ENCODE data around the gene FAM114A2.
"Not testable (repeated sequence)": the region's sequence is repeated elsewhere in the genome, so short reads cannot be mapped to it uniquely, and the experiment has no call there.

The FAM114A2 gene

DNA sequence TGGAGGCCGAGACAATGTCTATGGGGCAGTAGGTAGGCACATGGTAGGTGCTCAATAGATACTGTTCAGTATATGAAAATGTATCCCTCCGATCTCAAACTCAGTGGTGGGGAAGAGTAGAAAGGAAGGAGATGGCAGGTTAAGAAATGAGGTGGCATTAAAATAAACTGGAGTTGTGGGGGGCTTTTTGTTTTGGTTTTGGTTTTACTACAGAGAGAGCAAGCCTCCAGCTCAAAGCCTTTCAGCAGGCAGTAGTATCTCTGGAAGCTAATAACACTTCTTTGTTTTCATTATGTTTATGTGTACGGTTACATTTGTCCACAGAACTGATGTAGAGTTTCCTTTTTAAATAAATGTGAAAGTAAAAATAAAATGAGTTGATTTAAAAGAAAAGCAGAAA is 8.6 kb upstream of the FAM114A2 start:
- no peak for DNase-seq

DNA sequence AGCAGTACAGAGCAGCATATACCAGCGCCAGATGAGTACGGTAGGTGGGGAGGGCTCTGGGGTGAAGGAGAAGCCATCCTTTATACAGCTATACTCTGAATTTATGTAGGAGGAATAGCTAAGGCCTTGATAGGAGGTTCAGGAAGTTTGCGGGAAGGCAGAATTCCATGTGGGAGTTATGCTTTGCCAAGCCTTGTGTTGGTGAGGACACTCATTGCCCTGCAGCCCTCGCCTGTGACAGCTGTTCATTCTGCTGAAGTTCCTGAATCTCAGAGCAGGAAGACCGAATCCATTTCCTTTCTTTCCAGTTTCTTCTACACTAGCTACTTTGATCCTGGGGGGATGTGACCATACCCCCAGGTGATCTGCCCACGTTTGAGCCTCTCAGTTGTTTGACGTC is 7.8 kb upstream of the FAM114A2 start:
- no peak for DNase-seq

DNA sequence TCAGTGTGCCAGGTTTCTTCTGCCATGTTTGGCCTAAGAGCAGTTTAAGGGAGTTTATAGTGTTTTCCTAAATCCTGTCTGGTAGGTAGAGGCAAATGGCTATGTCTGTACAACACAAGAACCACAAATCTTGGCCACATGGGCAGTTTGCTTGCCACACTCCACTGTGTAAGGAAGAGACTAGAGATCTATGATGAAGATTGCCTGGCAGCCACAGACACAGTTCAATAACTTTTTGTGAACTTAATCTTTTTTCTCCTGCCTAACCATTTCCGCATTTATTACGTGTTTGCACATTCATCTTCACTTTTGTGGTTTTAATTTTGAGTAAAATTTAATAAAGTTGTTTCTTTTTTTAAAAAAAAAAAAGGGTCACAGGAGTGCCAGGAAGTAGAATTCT is 5.9 kb upstream of the FAM114A2 start:
- DNase-seq, result no peak

DNA sequence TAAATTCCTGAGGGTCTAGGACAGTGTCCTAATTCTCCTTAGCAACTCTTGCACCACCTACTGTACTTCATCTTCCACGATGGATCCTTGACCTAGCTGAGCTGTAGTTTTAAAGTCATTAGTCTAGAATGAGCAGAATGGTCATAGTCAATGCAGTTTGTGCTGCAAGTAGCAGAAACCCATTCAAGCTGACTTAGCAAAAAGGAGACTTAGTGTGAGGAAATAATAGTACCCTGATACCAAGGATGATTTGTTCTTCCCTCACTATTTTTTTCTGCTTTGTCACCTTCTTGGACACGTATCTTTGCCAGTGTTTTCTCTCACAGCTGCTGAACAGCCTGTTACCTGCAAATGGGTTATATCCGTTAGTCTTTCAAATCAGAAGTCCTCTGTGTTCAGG is 5.4 kb upstream of the FAM114A2 start:
- no peak for DNase-seq

DNA sequence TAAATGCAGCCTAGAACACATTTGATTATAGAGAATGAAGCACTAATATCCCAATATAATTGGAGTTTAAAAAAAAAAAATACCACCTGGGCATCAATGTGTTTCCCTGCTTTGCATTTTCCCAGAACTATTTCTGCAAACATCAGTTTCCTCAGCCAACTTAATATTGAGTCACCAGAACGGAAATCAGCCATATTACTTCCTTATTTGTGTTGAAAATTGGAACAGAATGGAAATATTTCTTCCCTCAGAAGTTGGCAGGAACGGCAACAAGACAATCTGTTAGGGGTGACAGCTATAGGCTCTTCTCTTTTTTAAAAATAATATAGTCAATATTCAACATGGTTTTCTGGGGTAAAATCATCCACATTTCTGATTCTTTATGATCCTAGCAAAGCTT is 4.1 kb upstream of the FAM114A2 start:
- DNase-seq, result peak; percentile 40 to 74

DNA sequence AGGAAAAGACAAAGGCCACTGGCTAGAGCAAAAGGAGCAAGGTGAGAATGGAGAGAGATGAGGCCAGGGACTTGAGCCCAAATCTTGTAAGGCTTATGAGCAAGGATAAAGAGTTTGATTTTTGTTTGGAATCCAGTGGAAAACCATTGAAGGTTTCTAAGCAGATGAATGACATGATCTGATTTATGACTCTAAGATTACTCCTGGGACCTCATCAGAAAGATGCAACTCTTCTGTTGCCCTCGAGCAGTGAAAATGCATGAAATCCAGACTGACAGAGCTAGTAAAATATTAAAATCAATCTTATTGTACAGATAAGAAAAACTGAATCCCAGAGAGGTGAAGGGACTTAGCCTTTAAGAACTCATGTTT is 734 bp upstream of the FAM114A2 start:
- no peak for DNase-seq

DNA sequence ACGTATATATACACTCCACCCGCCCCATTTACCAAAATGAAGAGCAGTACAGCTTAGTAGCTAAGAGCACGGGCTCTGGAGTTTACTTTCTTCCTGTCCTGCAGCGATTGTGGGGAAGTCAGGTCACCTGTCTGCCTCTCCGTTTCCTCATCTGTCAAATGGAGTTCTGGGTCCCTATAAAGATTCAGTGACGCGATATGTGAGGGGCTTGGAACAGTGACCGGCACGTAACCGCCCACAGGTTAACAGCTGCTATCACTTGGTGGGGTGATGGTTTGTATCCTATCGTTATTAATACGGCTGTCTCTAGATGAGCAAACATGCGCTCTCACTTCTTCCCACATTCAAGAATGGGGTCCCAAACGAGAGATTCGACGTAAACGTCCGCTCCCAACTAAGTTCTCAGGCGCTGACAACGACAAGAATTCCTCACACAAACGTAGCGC is 426 bp downstream of the FAM114A2 start:
- DNase-seq, result peak; percentile 30 to 50

DNA sequence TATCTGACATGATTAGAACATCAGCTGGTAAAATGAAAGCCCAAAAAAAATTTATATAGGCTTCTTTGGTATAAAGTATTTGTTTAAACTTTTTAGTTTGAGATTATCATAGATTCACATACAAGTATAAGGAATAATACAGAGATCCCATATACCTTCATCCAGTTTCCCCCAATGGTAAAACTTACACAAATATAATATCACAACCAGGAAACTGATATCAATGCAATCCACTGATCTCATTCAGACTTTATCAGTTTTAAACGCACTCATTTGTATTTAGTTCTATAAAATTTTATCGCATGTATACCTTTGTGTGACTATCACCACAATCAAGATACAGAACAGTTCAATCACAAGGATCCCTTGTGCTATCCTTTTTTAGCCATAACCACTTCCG is 3.8 kb downstream of the FAM114A2 start:
- no peak for DNase-seq

DNA sequence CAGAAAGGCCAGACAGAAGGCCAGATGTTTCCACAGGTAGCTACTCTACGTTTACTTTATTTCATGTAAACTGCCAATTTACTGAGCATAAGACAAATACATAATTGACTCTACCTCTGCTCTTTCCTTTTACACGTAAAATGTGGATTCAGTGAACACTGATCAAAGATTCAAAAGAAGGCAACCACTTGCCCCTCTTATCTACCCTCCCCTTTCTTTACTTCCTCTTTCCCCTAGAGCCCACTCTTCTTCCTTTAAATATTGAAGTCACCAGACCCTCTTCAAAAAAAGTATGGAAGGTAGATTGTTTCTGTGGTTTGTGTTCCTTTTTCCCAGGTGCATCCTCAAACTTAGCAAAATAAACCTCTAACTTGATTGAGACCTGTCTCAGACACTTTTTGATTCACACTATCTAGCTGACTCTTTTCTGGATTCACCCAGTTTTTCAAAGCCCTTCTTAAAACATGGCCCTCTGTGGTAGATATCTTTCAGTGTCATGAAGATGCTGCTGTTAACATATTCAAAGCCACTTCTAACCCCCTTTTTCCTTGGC is 6.7 kb downstream of the FAM114A2 start:
- no peak for DNase-seq

DNA sequence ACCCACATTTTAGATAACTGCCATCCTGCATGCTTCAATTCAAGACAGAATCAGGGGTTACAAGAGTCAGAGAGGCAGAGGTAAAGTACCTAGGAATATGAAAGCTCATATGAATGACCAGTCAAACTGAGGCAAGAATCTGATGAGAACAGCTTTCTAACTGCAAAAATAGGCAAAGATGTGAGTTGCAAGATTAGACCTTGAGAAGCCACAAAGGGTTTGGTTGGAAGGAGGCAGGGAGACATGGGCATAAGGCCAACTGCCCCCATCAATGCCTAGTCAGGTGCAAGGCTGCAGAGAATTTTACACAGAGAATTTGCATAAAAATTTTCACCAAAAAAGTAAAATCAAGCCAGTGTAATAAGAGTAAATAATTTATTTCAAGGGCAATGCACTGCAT is 12.8 kb downstream of the FAM114A2 start:
- DNase-seq, result no peak

DNA sequence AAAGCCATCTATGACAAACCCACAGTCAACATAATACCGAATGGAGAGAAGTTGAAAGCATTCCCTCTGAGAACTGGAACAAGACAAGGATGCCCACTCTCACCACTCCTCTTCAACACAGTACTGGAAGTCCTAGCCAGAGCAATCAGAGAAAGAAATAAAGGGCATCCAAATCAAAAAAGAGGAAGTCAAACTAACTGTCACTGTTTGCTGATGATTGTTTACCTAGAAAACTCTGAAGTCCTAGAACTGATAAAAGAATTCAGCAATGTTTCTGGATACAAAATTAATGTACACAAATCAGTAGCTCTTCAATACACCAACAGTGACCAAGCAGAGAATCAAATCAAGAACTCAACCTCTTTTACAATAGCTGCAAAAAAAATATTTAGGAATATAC is 19.8 kb downstream of the FAM114A2 start:
- not testable (repeated sequence) for DNase-seq

DNA sequence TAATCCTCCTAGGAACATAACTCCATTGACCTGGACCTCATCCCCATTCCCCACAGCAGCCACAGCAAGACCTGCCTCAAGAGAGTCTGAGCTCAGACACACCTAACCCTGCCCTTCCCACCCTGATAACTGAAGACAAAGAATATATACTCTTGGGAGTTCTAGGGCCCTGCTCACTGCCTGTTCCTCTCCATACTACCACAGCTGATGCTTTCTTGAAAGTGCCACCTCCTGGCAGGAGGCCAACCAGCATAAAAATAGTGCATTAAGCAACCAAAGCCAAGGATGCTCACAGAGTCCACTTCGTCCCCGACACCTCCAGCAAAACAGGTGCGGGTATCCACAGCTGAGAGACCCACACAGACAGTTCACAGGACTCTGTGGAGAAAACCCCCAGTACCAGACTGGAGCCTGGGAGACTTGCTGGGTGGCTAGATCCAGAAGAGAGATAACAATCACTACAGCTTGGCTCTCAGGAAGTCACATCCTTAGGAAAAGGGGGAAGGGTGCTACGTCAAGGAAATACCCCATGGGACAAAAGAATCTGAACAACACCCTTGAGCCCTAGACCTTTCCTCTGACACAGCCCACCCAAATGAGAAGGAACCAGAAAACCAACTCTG is 23.5 kb downstream of the FAM114A2 start:
- no peak for DNase-seq

DNA sequence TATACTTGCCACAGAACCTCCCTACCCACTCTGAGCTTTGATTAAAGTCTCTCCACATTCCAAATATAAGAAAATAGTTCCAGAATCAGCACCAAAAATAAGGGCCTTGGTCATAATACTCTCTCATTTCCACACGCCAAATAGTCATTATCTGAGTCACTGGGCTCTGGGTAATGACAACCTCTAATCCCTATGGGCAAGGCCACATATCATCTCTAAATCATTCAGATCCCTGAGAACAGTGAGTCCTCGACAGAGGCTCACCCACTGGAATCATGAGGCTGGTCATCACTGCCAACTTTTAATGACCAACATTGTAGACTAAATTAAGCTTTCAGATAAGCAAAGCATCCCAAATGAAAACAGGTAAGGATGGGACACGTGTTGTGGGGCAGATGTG is 28.1 kb downstream of the FAM114A2 start:
- DNase-seq, result no peak

DNA sequence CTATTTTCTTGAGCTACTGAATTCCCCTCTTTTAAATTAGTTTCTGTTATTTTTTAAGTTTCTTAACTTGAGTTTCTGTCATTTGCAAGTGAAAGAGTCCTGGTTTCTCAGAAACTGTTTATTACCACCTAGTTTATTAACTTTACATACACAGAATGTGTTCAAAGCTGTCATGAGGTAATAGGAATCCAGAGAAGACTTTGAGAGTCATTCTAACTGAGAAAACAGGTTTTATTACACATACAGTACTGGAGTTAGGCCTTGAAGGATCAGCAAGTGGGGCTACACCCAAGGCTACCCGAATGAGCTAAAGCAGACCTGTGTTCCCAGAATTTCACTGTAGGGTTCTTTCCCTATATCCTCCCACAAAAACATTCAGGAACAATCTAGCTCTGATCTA is 33.1 kb downstream of the FAM114A2 start:
- no peak for DNase-seq

DNA sequence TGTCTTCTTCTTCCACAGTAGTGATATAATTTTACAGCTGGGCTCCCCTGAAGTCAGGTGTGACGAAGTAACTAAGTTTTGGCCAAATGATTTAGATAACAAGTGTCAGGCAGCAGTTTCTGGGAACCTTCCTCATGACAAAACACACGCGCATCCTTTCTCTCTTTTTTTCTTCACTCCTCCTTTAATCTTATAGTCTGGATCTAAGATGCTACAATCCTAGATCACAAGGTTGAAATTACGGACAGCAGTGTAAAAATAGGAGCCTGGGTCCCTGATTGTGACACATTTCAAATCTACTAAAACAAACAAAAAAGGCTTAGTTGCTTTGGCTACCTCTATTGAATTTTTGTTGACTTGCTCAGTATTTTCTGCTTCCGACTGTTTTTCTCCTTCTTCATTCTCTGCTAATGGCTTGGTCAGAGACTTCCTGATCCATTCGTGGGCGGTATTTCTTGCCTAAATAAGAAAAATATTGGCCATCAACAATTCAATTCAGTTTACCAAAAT is 36.1 kb downstream of the FAM114A2 start:
- no peak for DNase-seq

DNA sequence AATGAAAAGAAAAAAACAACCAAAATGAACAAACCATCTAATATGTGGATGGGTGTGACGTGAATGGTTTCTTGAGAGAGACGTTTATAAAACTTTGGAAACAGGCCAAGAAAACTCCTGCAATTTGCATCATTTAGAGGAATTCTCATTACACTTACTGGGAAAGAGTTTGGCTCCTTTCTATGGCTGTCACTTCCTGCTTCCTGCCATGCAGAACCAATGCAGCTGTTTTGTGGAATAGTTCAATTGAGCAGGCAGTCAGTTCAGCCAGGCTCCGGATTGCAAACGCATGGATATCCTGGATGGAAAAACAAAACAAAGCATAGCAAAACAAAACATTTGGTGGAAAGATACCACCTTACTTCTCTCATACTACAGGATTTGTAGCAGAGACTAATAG is 36.6 kb downstream of the FAM114A2 start:
- no peak for DNase-seq

DNA sequence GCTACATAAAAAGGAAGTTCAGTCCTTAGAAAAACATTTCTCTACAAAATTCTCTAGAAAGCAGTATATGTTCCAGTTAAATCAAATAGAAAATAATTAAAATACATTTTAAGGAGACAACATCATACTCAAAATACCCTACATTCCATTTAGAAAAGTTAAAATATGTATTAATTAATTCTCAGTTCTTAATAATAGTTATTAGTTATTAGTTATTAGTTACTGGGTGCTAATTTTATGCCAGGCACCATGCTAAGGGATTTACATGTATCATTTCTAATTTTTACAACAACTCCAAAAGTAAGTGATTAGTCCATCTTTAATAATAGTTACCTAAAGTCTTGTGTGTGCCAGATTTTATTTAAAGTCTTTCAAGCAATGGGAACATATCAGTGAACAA is 38.0 kb downstream of the FAM114A2 start:
- DNase-seq, result no peak

DNA sequence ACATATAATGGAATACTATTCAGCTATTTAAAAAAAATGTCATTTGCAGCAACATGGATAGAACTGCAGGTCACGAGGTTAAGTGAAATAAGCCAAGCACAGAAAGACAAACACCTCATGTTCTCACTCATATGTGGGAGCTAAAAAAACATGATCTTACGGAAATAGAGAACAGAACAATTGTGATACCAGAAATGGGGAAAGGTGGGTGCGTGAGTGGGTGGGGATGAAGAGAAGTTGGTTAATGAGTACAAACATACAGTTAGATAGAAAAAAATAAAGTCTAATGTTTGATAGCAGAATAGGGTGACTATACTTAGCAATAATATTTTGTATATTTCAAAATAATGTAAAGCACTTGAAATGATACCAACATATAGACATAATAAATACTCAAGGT is 38.7 kb downstream of the FAM114A2 start:
- no peak for DNase-seq

DNA sequence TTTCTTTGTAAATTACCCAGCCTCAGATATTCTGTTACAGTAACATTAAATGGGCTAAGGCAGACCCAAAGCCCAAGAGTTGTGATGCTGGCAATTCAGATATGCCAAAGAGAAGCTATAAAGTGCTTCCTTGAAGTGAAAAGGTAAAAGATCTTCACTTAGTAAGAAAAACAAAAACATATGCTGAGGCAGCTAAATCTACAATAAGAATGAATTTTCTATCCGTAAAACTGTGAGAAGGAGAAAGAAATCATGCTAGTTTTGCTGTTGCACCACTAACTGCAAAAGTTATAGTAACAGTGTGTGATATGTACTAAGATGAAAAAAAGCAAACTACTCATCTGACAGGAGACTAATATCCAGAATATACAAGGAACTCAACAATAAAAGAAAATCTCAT is 39.9 kb downstream of the FAM114A2 start:
- DNase-seq, result no peak

DNA sequence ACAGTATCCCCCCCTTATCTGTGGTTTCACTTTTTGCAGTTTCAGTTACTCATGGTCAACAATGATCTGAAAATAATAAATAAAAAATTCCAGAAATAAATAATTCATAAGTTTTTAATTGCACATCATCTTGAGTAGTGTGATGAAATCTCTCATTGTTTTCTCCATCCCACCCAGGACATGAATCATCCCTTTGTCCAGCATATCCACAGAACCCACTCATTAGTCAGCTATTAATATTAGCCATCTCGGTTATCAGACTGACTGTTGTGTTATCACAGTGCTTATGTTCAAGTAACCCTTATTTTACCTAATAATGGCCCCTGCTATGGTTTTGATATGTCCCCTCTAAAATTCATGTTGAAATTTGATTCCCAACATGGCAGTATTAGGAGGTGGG is 40.7 kb downstream of the FAM114A2 start:
- DNase-seq, result no peak

DNA sequence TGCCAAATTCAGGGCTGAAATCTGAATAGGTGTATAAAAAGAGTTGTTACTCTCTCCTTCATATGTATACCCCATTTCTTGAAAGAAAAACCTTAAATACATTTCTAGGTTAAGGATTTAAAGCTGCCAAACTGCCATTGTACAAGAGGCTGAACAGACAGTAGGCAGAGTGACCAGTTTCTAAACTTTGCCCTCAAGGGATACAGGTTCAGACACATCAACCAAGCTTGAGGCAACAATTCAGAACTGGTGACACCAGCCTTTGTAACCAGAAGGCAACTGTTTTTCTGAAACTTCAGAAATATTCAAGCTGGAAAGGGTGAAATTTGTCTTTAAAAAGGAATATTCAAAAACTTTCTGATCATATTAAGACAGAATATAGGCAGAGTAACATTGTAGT is 47.5 kb downstream of the FAM114A2 start:
- DNase-seq, result no peak

DNA sequence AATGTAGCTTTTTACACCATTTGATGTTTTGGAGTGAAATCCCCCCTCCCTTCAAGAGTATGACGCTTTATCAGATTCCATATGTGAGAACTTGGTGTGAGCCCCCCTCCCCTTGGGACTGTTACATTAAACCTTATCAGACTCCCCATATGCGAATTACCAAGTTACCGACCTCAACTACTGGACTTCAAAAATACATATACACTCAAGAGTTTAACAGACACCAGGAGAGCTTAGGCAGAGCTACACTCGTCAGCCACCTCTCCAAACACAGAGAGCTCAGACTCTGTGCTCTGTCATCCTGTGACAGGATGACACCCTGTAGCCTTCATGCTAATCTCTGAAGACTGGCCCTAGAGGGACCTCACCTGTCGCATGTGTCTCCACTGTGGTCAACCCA is 50.2 kb downstream of the FAM114A2 start:
- DNase-seq, result no peak

DNA sequence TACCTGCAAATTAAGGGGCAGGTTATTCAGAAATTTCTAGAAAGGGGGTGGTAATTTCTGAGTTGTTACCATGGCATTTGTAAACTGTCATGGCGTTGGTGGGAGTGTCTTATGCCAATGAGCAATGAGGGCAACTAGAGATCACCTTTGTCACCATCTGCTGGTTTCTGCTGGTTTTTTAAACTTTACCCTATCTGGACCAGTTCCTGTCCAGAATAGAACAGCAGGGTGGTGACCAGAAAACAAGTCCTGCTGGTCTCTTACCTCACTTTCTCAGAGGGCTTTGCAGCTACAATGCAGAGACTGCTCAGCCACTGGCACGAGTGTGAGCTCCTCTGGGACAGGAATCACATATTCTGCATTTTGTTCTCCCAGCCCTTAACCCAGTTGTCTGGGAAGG is 51.4 kb downstream of the FAM114A2 start:
- no peak for DNase-seq

DNA sequence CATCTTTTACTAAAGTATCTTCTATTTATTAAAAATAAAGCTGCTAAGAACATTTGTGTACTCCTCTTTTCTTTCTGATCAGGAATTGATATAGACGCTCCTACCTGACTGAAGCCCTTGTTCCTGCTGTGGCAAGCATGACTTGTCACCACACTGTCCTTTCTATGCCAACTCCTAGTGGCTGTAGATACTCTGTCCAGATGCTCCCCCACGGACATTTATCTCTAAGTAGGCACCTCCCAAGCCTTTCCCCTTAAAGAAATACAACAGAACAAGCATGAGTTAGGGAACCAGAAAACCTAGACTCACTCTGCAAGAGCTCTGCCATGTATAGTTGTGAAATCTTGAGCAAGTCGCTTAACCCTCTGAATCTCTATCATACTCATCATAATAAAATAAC is 53.2 kb downstream of the FAM114A2 start:
- no peak for DNase-seq

DNA sequence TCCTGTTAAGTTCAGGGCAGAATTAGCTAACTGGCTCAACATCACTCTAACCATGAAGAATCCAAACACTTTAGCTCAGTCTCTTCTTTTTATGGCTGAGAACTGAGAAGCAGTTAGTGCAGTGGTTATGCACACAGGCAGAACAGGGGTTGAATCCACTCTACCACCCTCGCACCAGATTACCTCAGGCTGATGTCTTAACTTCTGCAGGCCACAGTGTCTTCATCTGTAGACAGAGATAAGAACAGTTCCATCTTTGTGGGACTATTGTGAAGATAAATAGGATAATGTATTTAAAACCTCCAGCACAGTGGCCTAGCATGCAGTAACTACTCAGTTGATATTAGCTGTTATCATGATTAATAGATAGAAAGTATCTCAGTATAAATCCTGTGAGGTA is 54.8 kb downstream of the FAM114A2 start:
- no peak for DNase-seq

Data from inflammatory macrophage (primary cell).